Body of pancreas (tissue), 4 donors: ENCODE results near the gene PSMD12.

Source experiments
- CTCF ChIP-seq, 7 experiments: fragments of 450-650 bp in 4 of 7; fragments of 200-600 bp in 3 of 7; sonication (generic) in 3 of 7; IDR thresholded peaks; one replicate each; pipeline ENCODE4 v1.5.1; 2016 to 2019; ENCODE audit warnings: antibody characterized with exemption in 7 of 7
- POLR2A ChIP-seq, 3 donors: fragments of 450-650 bp; IDR thresholded peaks; one replicate each; pipeline ENCODE4 v1.6.1; 2016; ENCODE audit warnings: antibody characterized with exemption in 3 of 3, mild to moderate bottlenecking in 2 of 3

GRCh38 chr17:67366193-67367157 lies at the start of gene PSMD12:
- TF ChIP-seq CTCF (IDR thresholded peaks at IDR 0.05) (peak in 2 of 7 experiments; percentile 10 to 15), POLR2A (IDR thresholded peaks at IDR 0.05) (peak; percentile 91 to 95 (median 95))
